Smooth muscle cell (in vitro differentiated cells): ENCODE data around the gene FAM216B. TPM values are rescaled to one million over a fixed set of nuclear protein-coding genes. Genes with fewer than 3 reads are reported as not detected.
A peak's percentile ranks its signal among the peaks of the same experiment; 100 is the strongest.

ENCODE experiments used
- DNase-seq: peaks from one replicate; lab custom pipeline; 2025; ENCODE audit not compliant: unreplicated experiment; lab: John Stamatoyannopoulos, UW
- H2AFZ ChIP-seq: fragments of 200-600 bp; sonication (generic); 2 replicates; pipeline ENCODE4 v1.6.0; 2016; ENCODE audit warnings: antibody characterized with exemption, low read depth, mild to moderate bottlenecking
- H3F3A ChIP-seq: fragments of 200-600 bp; sonication (generic); 2 replicates; pipeline ENCODE4 v1.6.0; 2017; ENCODE audit warnings: antibody characterized with exemption, low read depth
- H3K27ac ChIP-seq: fragments of 200-600 bp; sonication (generic); 2 replicates; pipeline ENCODE4 v1.5.1; 2016; ENCODE audit warnings: low read depth, mild to moderate bottlenecking
- H3K27me3 ChIP-seq: fragments of 200-600 bp; sonication (generic); 2 replicates; pipeline ENCODE4 v1.6.1; 2016; ENCODE audit warnings: low read depth, mild to moderate bottlenecking
- H3K36me3 ChIP-seq: fragments of 200-600 bp; sonication (generic); 2 replicates; pipeline ENCODE4 v1.5.1; 2016; ENCODE audit warnings: low read depth
- H3K4me1 ChIP-seq: fragments of 200-600 bp; sonication (generic); 2 replicates; pipeline ENCODE4 v1.5.1; 2016; ENCODE audit warnings: low read depth
- H3K4me2 ChIP-seq: fragments of 200-600 bp; sonication (generic); 2 replicates; pipeline ENCODE4 v1.6.0; 2016; ENCODE audit warnings: mild to moderate bottlenecking
- H3K4me3 ChIP-seq: fragments of 200-600 bp; sonication (generic); 2 replicates; pipeline ENCODE4 v1.5.1; 2016; ENCODE audit warnings: mild to moderate bottlenecking
- H3K79me2 ChIP-seq: fragments of 200-600 bp; sonication (generic); 2 replicates; pipeline ENCODE4 v1.6.0; 2016; ENCODE audit warnings: low read depth, mild to moderate bottlenecking
- H3K9ac ChIP-seq: fragments of 200-600 bp; sonication (generic); 2 replicates; pipeline ENCODE4 v1.6.0; 2016; ENCODE audit warnings: low read depth
- H3K9me3 ChIP-seq: fragments of 200-600 bp; sonication (generic); replicated peaks from 2 replicates; pipeline ENCODE4 v1.5.1; 2016; ENCODE audit warnings: low read depth
- H4K20me1 ChIP-seq: fragments of 200-600 bp; sonication (generic); 2 replicates; pipeline ENCODE4 v1.6.0; 2016; ENCODE audit warnings: low read depth
- WGBS: methylation state at CpG from one replicate; pipeline ENCODE4 v1.1.7; 2016; ENCODE audit warnings: low lambda C conversion rate; 5-methylcytosine and 5-hydroxymethylcytosine counted together
- polyA plus RNA-seq: library from polyadenylated mRNA; unstranded; fragments of >200 nt; fragmentation: Nextera tagmentation; extraction: Ambion mirVana; gene quantifications from 2 replicates; pipeline ENCODE4 v1.2.1, GENCODE V29; 2016
- total RNA-seq: library from RNA; depleted of rRNA; stranded (reverse); fragments of >200 nt; gene quantifications from 2 replicates; pipeline ENCODE4 v1.2.3, GENCODE V29; 2014
- TF ChIP-seq, protein P1 (sequence below): fragments of 200-600 bp; sonication (generic); IDR thresholded peaks from 2 replicates; pipeline ENCODE4 v1.5.1; 2017; ENCODE audit warnings: borderline replicate concordance, mild to moderate bottlenecking, antibody characterized with exemption; ENCODE audit not compliant: insufficient read depth, poor library complexity, severe bottlenecking

Gene FAM216B
- total and polyA plus RNA-seq, 2 experiments from 2014 or later, result not detected

DNA sequence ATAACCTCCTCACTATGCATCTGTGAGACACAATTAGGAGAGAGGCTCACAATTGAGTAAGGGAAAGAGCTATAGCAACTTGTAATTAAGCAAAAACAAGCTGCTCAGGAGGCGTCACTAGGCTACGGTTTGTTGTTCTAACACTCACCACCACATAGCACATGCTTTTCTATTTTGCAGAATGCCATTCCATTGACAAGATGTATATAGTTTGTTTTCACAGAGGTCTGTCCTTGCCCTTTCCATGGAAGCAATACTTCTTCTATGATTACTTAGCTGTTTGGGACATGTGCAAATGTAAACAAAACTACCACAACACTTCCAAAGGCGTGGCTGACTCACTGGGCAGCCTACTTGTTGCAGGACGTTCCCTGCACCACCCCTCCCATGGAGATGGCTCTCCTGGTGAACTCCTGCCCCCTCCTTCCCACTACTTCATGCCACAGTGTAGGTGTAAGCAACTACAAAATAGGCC lies 33.9 kb upstream of the FAM216B start:
- no peaks in the 10 kb centered on the region for H4K20me1 ChIP-seq
- WGBS, result 24% methylated on average over 4 of the region's 4 CpGs
- H3K27me3 ChIP-seq, result no peaks in the 10 kb centered on the region
- peak overlapping the region; percentile 93 for H3K9ac ChIP-seq
- H3K4me1 ChIP-seq, result peaks cover 4% of the 10 kb centered on the region
- TF ChIP-seq, protein P1, sequence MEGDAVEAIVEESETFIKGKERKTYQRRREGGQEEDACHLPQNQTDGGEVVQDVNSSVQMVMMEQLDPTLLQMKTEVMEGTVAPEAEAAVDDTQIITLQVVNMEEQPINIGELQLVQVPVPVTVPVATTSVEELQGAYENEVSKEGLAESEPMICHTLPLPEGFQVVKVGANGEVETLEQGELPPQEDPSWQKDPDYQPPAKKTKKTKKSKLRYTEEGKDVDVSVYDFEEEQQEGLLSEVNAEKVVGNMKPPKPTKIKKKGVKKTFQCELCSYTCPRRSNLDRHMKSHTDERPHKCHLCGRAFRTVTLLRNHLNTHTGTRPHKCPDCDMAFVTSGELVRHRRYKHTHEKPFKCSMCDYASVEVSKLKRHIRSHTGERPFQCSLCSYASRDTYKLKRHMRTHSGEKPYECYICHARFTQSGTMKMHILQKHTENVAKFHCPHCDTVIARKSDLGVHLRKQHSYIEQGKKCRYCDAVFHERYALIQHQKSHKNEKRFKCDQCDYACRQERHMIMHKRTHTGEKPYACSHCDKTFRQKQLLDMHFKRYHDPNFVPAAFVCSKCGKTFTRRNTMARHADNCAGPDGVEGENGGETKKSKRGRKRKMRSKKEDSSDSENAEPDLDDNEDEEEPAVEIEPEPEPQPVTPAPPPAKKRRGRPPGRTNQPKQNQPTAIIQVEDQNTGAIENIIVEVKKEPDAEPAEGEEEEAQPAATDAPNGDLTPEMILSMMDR, result no peak
- peak overlapping the region; percentile 68 for H3K4me2 ChIP-seq
- DNase-seq, result peak; percentile 1
- no peaks in the 10 kb centered on the region for H3K36me3 ChIP-seq
- no peak overlapping the region for H3K4me3 ChIP-seq
- peak overlapping the region; percentile 99 for H3K27ac ChIP-seq
- H3K9me3 ChIP-seq, result no peaks in the 10 kb centered on the region
- H2AFZ ChIP-seq, result no peak overlapping the region
- H3F3A ChIP-seq, result no peaks in the 10 kb centered on the region
- no peaks in the 10 kb centered on the region for H3K79me2 ChIP-seq

DNA sequence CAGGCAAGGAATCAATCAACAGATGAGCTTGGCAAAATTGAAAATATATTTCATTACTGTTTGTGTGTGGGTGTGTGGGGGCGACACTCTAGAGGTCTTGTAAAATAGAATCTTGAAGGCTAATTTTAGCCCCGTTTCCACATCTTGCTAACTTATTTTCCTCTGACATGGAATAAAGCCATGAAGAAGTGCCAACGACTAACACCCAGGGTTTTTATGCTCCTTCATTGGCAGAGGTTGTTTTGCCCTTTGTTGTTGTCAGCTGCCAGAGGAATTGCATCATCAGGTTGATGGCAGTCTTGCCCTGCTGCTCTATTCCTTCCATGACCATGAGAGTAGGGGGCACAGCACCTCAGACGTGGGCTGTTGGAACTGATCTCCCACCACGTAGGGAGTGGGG lies 30.6 kb upstream of the FAM216B start:
- TF ChIP-seq, protein P1, result no peak
- H3K4me1 ChIP-seq, result peaks cover 4% of the 10 kb centered on the region
- H3K36me3 ChIP-seq, result no peaks in the 10 kb centered on the region
- DNase-seq, result no peak
- no peaks in the 10 kb centered on the region for H3F3A ChIP-seq
- H3K9ac ChIP-seq, result no peak overlapping the region
- no peaks in the 10 kb centered on the region for H3K79me2 ChIP-seq
- no peaks in the 10 kb centered on the region for H3K9me3 ChIP-seq
- 62% methylated on average over 5 of the region's 5 CpGs for WGBS
- no peak overlapping the region for H3K4me2 ChIP-seq
- no peak overlapping the region for H2AFZ ChIP-seq
- H3K27ac ChIP-seq, result no peak overlapping the region
- no peaks in the 10 kb centered on the region for H3K27me3 ChIP-seq
- H3K4me3 ChIP-seq, result no peak overlapping the region
- no peaks in the 10 kb centered on the region for H4K20me1 ChIP-seq

DNA sequence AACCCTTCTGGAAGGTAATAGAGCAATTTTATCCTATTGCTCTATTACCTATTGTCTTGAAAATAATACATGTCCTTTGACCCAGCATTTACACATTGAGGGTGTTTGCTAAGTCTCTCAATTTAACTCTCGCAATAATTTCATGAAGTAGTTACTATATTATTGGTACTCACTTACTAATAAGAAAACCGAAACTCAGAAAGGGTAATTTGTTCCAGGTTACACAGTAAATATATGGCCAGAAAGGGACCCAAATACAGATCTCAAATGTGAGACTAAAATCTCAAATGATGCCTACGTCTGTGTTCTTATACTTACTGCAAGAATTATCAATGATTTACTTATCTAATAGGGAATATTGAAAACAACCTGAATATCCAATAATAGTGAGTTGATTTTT lies 29.7 kb upstream of the FAM216B start:
- H2AFZ ChIP-seq, result no peak overlapping the region
- 95% methylated on average over 3 of the region's 3 CpGs for WGBS
- TF ChIP-seq, protein P1, result no peak
- H3K4me1 ChIP-seq, result peaks cover 4% of the 10 kb centered on the region
- no peak for DNase-seq
- no peaks in the 10 kb centered on the region for H4K20me1 ChIP-seq
- H3K27me3 ChIP-seq, result no peaks in the 10 kb centered on the region
- H3F3A ChIP-seq, result no peaks in the 10 kb centered on the region
- no peak overlapping the region for H3K4me3 ChIP-seq
- no peaks in the 10 kb centered on the region for H3K9me3 ChIP-seq
- no peaks in the 10 kb centered on the region for H3K36me3 ChIP-seq
- no peak overlapping the region for H3K27ac ChIP-seq
- H3K79me2 ChIP-seq, result no peaks in the 10 kb centered on the region
- no peak overlapping the region for H3K4me2 ChIP-seq
- no peak overlapping the region for H3K9ac ChIP-seq

DNA sequence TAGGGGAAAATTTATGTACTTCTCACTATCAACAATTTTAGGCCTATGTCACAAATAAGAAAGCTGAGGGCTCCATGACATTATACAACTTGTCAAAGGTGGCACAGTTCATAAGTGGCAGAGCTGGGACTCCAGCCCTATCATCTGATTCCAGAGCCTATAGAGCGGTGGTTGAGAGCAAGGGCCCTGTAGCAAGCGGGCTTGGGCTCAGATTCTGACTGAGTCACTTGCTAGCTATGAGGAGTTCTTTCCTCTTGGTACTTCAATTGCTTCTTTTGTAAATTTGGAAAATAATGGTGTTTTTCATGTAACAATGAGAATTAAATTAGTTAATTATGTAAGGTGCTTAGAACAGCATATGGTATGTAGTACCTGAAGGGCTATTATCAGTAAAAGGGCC lies 28.7 kb upstream of the FAM216B start:
- H3K4me1 ChIP-seq, result no peaks in the 10 kb centered on the region
- no peak overlapping the region for H3K9ac ChIP-seq
- TF ChIP-seq, protein P1, result no peak
- no peak overlapping the region for H3K27ac ChIP-seq
- H4K20me1 ChIP-seq, result no peaks in the 10 kb centered on the region
- no peaks in the 10 kb centered on the region for H3K9me3 ChIP-seq
- no peak overlapping the region for H3K4me2 ChIP-seq
- no peak overlapping the region for H2AFZ ChIP-seq
- WGBS, result 89% methylated on average over 2 of the region's 2 CpGs
- no peaks in the 10 kb centered on the region for H3K27me3 ChIP-seq
- H3F3A ChIP-seq, result no peaks in the 10 kb centered on the region
- DNase-seq, result no peak
- no peaks in the 10 kb centered on the region for H3K36me3 ChIP-seq
- H3K79me2 ChIP-seq, result no peaks in the 10 kb centered on the region
- H3K4me3 ChIP-seq, result no peak overlapping the region
